Activated CD8-positive, alpha-beta memory T cell treated with anti-CD3 and anti-CD28 coated beads, Interleukin-2, amount 50 U/mL, for 1 hour (primary cell): ENCODE data around the gene PLCG2.
"Not testable (repeated sequence)": the region's sequence is repeated elsewhere in the genome, so short reads cannot be mapped to it uniquely, and the experiment has no call there.

Experiments used
- DNase-seq: peaks from one replicate; pipeline ENCODE4 v3.0.0-alpha.2; 2020; ENCODE audit errors: extremely low read depth

Gene PLCG2

GRCh38 chr16:81938326-81939163, 159.5 kb downstream of the PLCG2 start:
- no peak for DNase-seq

- DNase-seq: no peak
Measured at GRCh38 chr16:81939164-81940056, 160.3 kb downstream of the PLCG2 start.

GRCh38 chr16:81940781-81941560, 161.9 kb downstream of the PLCG2 start:
- DNase-seq: no peak

- DNase-seq: no peak
Measured at GRCh38 chr16:81942007-81942601, 163.0 kb downstream of the PLCG2 start.

GRCh38 chr16:81945665-81946064, 166.6 kb downstream of the PLCG2 start:
- no peak for DNase-seq

- no peak for DNase-seq
Measured at GRCh38 chr16:81946206-81946605, 167.1 kb downstream of the PLCG2 start.

- DNase-seq: no peak
Measured at GRCh38 chr16:81951564-81951963, 172.5 kb downstream of the PLCG2 start.

GRCh38 chr16:81956213-81956948, 177.3 kb downstream of the PLCG2 start:
- no peak for DNase-seq

GRCh38 chr16:81964808-81965207, 185.7 kb downstream of the PLCG2 start:
- DNase-seq: no peak

- no peak for DNase-seq
Measured at GRCh38 chr16:81967358-81967757, 188.3 kb downstream of the PLCG2 start.

- no peak for DNase-seq
Measured at GRCh38 chr16:81971853-81972252, 192.8 kb downstream of the PLCG2 start.

GRCh38 chr16:81973737-81974136, 194.6 kb downstream of the PLCG2 start:
- DNase-seq: no peak

GRCh38 chr16:81975637-81976036, 196.5 kb downstream of the PLCG2 start:
- DNase-seq: no peak

- DNase-seq: not testable (repeated sequence)
Measured at GRCh38 chr16:81977335-81977942, 198.3 kb downstream of the PLCG2 start.

- no peak for DNase-seq
Measured at GRCh38 chr16:81987121-81987520, 208.0 kb downstream of the PLCG2 start.

- DNase-seq: no peak
Measured at GRCh38 chr16:81987706-81988105, 208.6 kb downstream of the PLCG2 start.

- no peak for DNase-seq
Measured at GRCh38 chr16:81992859-81993258, 213.8 kb downstream of the PLCG2 start.

GRCh38 chr16:81994485-81994884, 215.4 kb downstream of the PLCG2 start:
- no peak for DNase-seq

- DNase-seq: no peak
Measured at GRCh38 chr16:81995651-81996050, 216.6 kb downstream of the PLCG2 start.
